Measurements from ENCODE around the gene SYNE4.

DNA sequence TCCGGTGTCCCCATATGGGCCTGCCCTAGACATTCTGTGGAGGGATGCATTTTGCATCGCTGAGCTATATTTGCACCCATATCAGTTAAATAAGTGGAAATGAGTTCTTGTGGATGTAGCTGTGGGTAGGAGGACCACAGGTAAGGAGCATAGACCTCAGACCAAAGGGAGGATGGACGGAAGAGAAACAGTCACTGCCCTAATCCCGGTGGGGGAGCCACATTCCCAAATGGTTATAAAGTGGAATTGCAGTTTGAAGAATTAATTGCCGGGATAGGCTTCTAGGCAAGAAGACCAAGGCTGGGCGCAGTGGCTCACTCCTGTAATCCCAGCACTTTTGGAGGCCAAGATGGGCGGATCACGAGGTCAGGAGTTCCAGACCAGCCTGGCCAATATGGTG is 11.8 kb downstream of the SYNE4 start:
- TF ChIP-seq, protein P1, sequence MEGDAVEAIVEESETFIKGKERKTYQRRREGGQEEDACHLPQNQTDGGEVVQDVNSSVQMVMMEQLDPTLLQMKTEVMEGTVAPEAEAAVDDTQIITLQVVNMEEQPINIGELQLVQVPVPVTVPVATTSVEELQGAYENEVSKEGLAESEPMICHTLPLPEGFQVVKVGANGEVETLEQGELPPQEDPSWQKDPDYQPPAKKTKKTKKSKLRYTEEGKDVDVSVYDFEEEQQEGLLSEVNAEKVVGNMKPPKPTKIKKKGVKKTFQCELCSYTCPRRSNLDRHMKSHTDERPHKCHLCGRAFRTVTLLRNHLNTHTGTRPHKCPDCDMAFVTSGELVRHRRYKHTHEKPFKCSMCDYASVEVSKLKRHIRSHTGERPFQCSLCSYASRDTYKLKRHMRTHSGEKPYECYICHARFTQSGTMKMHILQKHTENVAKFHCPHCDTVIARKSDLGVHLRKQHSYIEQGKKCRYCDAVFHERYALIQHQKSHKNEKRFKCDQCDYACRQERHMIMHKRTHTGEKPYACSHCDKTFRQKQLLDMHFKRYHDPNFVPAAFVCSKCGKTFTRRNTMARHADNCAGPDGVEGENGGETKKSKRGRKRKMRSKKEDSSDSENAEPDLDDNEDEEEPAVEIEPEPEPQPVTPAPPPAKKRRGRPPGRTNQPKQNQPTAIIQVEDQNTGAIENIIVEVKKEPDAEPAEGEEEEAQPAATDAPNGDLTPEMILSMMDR (conservative IDR thresholded peaks at IDR 0.05 in 1 of 2, IDR thresholded peaks at IDR 0.05 in 1 of 2; ENCODE audit: low read depth in 1 of 2, low read length in 2 of 2): no peak
- TF ChIP-seq EZH2 (IDR thresholded peaks at IDR 0.05; ENCODE audit: low read length, missing control alignments): no peak

Measured in fibroblast of lung (primary cell).